Fibroblast of lung (primary cell): ENCODE measurements around the gene MKKS.

Experiments used
- CTCF ChIP-seq, 2 donors: IDR thresholded peaks in 1 of 2; conservative IDR thresholded peaks in 1 of 2; 1 replicate in 1 of 2; 2 replicates in 1 of 2; pipeline ENCODE4 v1.5.1; 2011 to 2012; ENCODE audit warnings: low read length in 2 of 2, control low read depth in 1 of 2, inconsistent platforms in 1 of 2, low read depth in 1 of 2, mild to moderate bottlenecking in 1 of 2
- EZH2 ChIP-seq: IDR thresholded peaks from 2 replicates; pipeline ENCODE4 v1.5.1; 2012; ENCODE audit warnings: low read length, control low read depth, mild to moderate bottlenecking; ENCODE audit errors: missing control alignments

- TF ChIP-seq EZH2 (no peak), CTCF (conservative IDR thresholded peaks at IDR 0.05 in 1 of 2, IDR thresholded peaks at IDR 0.05 in 1 of 2; ENCODE audit: low read depth in 1 of 2, low read length in 2 of 2) (peak; percentile 61 to 75)
Observed at GRCh38 chr20:10469599-10469998, 35.6 kb upstream of the MKKS start.
